Fibroblast of villous mesenchyme (primary cell): Measurements from ENCODE around the gene GADD45GIP1. TPM values are rescaled to one million over a fixed set of nuclear protein-coding genes. Genes with fewer than 3 reads are reported as not detected.
"Not testable (repeated sequence)": the region's sequence is repeated elsewhere in the genome, so short reads cannot be mapped to it uniquely, and the experiment has no call there.

ENCODE experiments used
- DNase-seq: peaks from one replicate; pipeline ENCODE4 v3.0.0-alpha.2; 2010; ENCODE audit warnings: low read depth
- H3K4me3 ChIP-seq: 2 replicates; pipeline ENCODE4 v1.5.1; 2011; ENCODE audit warnings: low read depth, mild to moderate bottlenecking, low read length
- CTCF ChIP-seq: IDR thresholded peaks from 2 replicates; pipeline ENCODE4 v1.5.1; 2012; ENCODE audit warnings: low read depth, mild to moderate bottlenecking, low read length; ENCODE audit not compliant: insufficient read depth
- small RNA-seq: library from RNA; depleted of rRNA; stranded (forward); fragments of <200 nt; gene quantifications from one replicate; pipeline ENCODE3, GENCODE V24; 2012
- total RNA-seq: library from RNA; depleted of rRNA; stranded (reverse); fragments of >200 nt; gene quantifications from 2 replicates; pipeline ENCODE4 v1.2.3, GENCODE V29; 2012

The GADD45GIP1 gene
- total RNA-seq, 1 donor = 18.6 TPM

GRCh38 chr19:12918253-12918652 lies 38.8 kb downstream of the GADD45GIP1 start:
- no peak overlapping the region for H3K4me3 ChIP-seq
- DNase-seq = no peak
- TF ChIP-seq CTCF = no peak

- not testable (repeated sequence) for DNase-seq
Observed at GRCh38 chr19:12915860-12916259, 41.2 kb downstream of the GADD45GIP1 start.

GRCh38 chr19:12913851-12914690 lies 43.0 kb downstream of the GADD45GIP1 start:
- H3K4me3 ChIP-seq = no peak overlapping the region
- TF ChIP-seq CTCF = no peak
- no peak for DNase-seq

More at GRCh38 chr19:12915860-12916259, 41.2 kb downstream of the GADD45GIP1 start:
- not testable (repeated sequence) for H3K4me3 ChIP-seq

- DNase-seq = peak; percentile 52
Observed at GRCh38 chr19:12913011-12913561, 43.9 kb downstream of the GADD45GIP1 start.

GRCh38 chr19:12912571-12912970 lies 44.5 kb downstream of the GADD45GIP1 start:
- TF ChIP-seq CTCF = no peak
- H3K4me3 ChIP-seq = no peak overlapping the region
- no peak for DNase-seq

More at GRCh38 chr19:12913011-12913561, 43.9 kb downstream of the GADD45GIP1 start:
- no peak overlapping the region for H3K4me3 ChIP-seq
- TF ChIP-seq CTCF = no peak

GRCh38 chr19:12907166-12907565 lies 49.9 kb downstream of the GADD45GIP1 start:
- DNase-seq = no peak
- TF ChIP-seq CTCF = no peak
- no peak overlapping the region for H3K4me3 ChIP-seq

Small RNA genes within 50 kb of the gene (small RNA-seq; reads per million reads assigned to genes)
- 1.1 reads per million, percentile 19 among the genes with 10 or more reads in this experiment for gene MIR5695
- 0.66 reads per million for gene MIR6515

Other genes starting within 250 kb of the GADD45GIP1 start
- gene TNPO2, start 233.3 kb downstream of the GADD45GIP1 start, total RNA-seq = 36.7 and 53.1 TPM in 2 replicates
- 127 and 153 TPM in 2 replicates for gene TRIR, start 222.5 kb downstream of the GADD45GIP1 start, total RNA-seq
- gene GET3, start 219.7 kb downstream of the GADD45GIP1 start, total RNA-seq = 79.2 and 82.5 TPM in 2 replicates
- not detected in 2 replicates for gene BEST2, start 205.4 kb downstream of the GADD45GIP1 start, total RNA-seq
- gene HOOK2, start 181.7 kb downstream of the GADD45GIP1 start, total RNA-seq = 12.2 and 15.1 TPM in 2 replicates
- gene JUNB, start 165.7 kb downstream of the GADD45GIP1 start, total RNA-seq = 88.1 and 107 TPM in 2 replicates
- gene PRDX2, start 155.4 kb downstream of the GADD45GIP1 start, total RNA-seq = 222 and 230 TPM in 2 replicates
- gene THSD8, start 155.2 kb downstream of the GADD45GIP1 start, total RNA-seq = not detected in 2 replicates
- gene RNASEH2A, start 150.6 kb downstream of the GADD45GIP1 start, total RNA-seq = 20.0 and 22.9 TPM in 2 replicates
- not detected in 2 replicates for gene RTBDN, start 122.6 kb downstream of the GADD45GIP1 start, total RNA-seq
- under 0.01 TPM in 2 replicates for gene MAST1, start 118.7 kb downstream of the GADD45GIP1 start, total RNA-seq
- gene DNASE2, start 75.8 kb downstream of the GADD45GIP1 start, total RNA-seq = 14.7 and 18.7 TPM in 2 replicates
- gene KLF1, start 70.0 kb downstream of the GADD45GIP1 start, total RNA-seq = not detected in 2 replicates
- gene GCDH, start 66.1 kb downstream of the GADD45GIP1 start, total RNA-seq = 17.3 and 19.6 TPM in 2 replicates
- gene SYCE2, start 37.9 kb downstream of the GADD45GIP1 start, total RNA-seq = under 0.01 TPM in 2 replicates
- 65.2 and 70.2 TPM in 2 replicates for gene FARSA, start 23.5 kb downstream of the GADD45GIP1 start, total RNA-seq
- gene CALR, start 18.6 kb downstream of the GADD45GIP1 start, total RNA-seq = 2,107 and 2,588 TPM in 2 replicates
- 91.1 and 92.8 TPM in 2 replicates for gene RAD23A, start 11.4 kb downstream of the GADD45GIP1 start, total RNA-seq
- gene DAND5, start 12.4 kb upstream of the GADD45GIP1 start, total RNA-seq = not detected in 2 replicates
- 29.6 and 30.2 TPM in 2 replicates for gene NFIX, start 38.3 kb upstream of the GADD45GIP1 start, total RNA-seq
- gene LYL1, start 145.6 kb upstream of the GADD45GIP1 start, total RNA-seq = 2.6 and 3.9 TPM in 2 replicates
- gene TRMT1, start 159.5 kb upstream of the GADD45GIP1 start, total RNA-seq = 25.4 and 25.9 TPM in 2 replicates
- gene NACC1, start 161.0 kb upstream of the GADD45GIP1 start, total RNA-seq = 95.0 and 104 TPM in 2 replicates
- 58.3 and 69.9 TPM in 2 replicates for gene STX10, start 193.2 kb upstream of the GADD45GIP1 start, total RNA-seq
- 22.0 and 28.7 TPM in 2 replicates for gene IER2, start 193.2 kb upstream of the GADD45GIP1 start, total RNA-seq